Neuronal stem cell (in vitro differentiated cells): Measurements from ENCODE around the gene VPS37B.
"Not testable (repeated sequence)": the region's sequence is repeated elsewhere in the genome, so short reads cannot be mapped to it uniquely, and the experiment has no call there.

Experiments used
- DNase-seq: peaks from one replicate; pipeline ENCODE4 v3.0.0-alpha.2; 2013; ENCODE audit warnings: low spot score
- H2AFZ ChIP-seq: one replicate; pipeline ENCODE4 v1.6.1; 2013; ENCODE audit warnings: mild to moderate bottlenecking, low read length, inconsistent platforms
- H2AK5ac ChIP-seq: 2 replicates; pipeline ENCODE4 v1.6.1; 2013; ENCODE audit warnings: low read depth, mild to moderate bottlenecking, inconsistent platforms, low read length, moderate library complexity, mixed read lengths
- H2BK120ac ChIP-seq: 2 replicates; pipeline ENCODE4 v1.6.1; 2013; ENCODE audit warnings: low read depth, mild to moderate bottlenecking, inconsistent platforms, low read length, moderate library complexity, mixed read lengths
- H2BK12ac ChIP-seq: one replicate; pipeline ENCODE4 v1.6.1; 2013; ENCODE audit warnings: low read length, inconsistent platforms
- H2BK15ac ChIP-seq: 2 replicates; pipeline ENCODE4 v1.6.1; 2013; ENCODE audit warnings: mild to moderate bottlenecking, low read length, inconsistent platforms, mixed read lengths
- H2BK5ac ChIP-seq: one replicate; pipeline ENCODE4 v1.6.1; 2013; ENCODE audit warnings: inconsistent platforms, mild to moderate bottlenecking, low read length, moderate library complexity
- H3K14ac ChIP-seq: one replicate; pipeline ENCODE4 v1.6.1; 2013; ENCODE audit warnings: low read length, inconsistent platforms
- H3K18ac ChIP-seq: 2 replicates; pipeline ENCODE4 v1.6.1; 2013; ENCODE audit warnings: low read length, inconsistent platforms
- H3K23ac ChIP-seq: 2 replicates; pipeline ENCODE4 v1.6.1; 2013; ENCODE audit warnings: low read depth, mild to moderate bottlenecking, mixed read lengths, low read length, inconsistent platforms; ENCODE audit not compliant: poor library complexity
- H3K27ac ChIP-seq: replicated peaks from 3 replicates; pipeline ENCODE4 v1.5.1; 2013; ENCODE audit warnings: low read length, inconsistent platforms
- H3K27me3 ChIP-seq, 3 experiments: 2 replicates each; pipeline ENCODE4 v1.6.1; 2013; ENCODE audit warnings: low read length in 3 of 3, mild to moderate bottlenecking in 2 of 3, inconsistent platforms in 1 of 3, low read depth in 1 of 3, mixed read lengths in 1 of 3, moderate library complexity in 1 of 3; ENCODE audit not compliant: control insufficient read depth in 3 of 3, insufficient read depth in 3 of 3
- H3K36me3 ChIP-seq, 2 donors: replicated peaks in 1 of 2; 2 replicates each; pipeline ENCODE4 v1.6.1; 2013; ENCODE audit warnings: low read length in 2 of 2; ENCODE audit not compliant: control insufficient read depth in 2 of 2, insufficient read depth in 2 of 2
- H3K4ac ChIP-seq: 2 replicates; pipeline ENCODE4 v1.6.1; 2013; ENCODE audit warnings: inconsistent platforms, mild to moderate bottlenecking, low read length, moderate library complexity
- H3K4me1 ChIP-seq, 2 donors: 1 replicate in 1 of 2; 2 replicates in 1 of 2; pipeline ENCODE4 v1.6.1; 2013; ENCODE audit warnings: low read length in 2 of 2, low read depth in 1 of 2; ENCODE audit not compliant: control insufficient read depth in 2 of 2, insufficient read depth in 1 of 2
- H3K4me2 ChIP-seq: one replicate; pipeline ENCODE4 v1.6.1; 2013; ENCODE audit warnings: mild to moderate bottlenecking, low read length, inconsistent platforms; ENCODE audit not compliant: insufficient read depth, poor library complexity, severe bottlenecking
- H3K4me3 ChIP-seq, 2 donors: 2 replicates each; pipeline ENCODE4 v1.5.1; 2013; ENCODE audit warnings: low read length in 2 of 2, mild to moderate bottlenecking in 2 of 2, inconsistent platforms in 1 of 2, moderate library complexity in 1 of 2
- H3K79me1 ChIP-seq: one replicate; pipeline ENCODE4 v1.6.1; 2013; ENCODE audit warnings: low read depth, mild to moderate bottlenecking, inconsistent platforms, low read length, moderate library complexity
- H3K9ac ChIP-seq: one replicate; pipeline ENCODE4 v1.6.1; 2013; ENCODE audit warnings: mild to moderate bottlenecking, low read depth, low read length, inconsistent platforms; ENCODE audit not compliant: poor library complexity
- H3K9me3 ChIP-seq, 2 donors: replicated peaks in 1 of 2; 2 replicates each; pipeline versions ENCODE3 to v1.6.1; 2013; ENCODE audit warnings: low read length in 2 of 2, mild to moderate bottlenecking in 2 of 2, inconsistent platforms in 1 of 2, low read depth in 1 of 2, mixed read lengths in 1 of 2, moderate library complexity in 1 of 2; ENCODE audit not compliant: control insufficient read depth in 2 of 2, insufficient read depth in 1 of 2
- H4K8ac ChIP-seq: one replicate; pipeline ENCODE4 v1.6.1; 2013; ENCODE audit warnings: low read depth, mild to moderate bottlenecking, inconsistent platforms, low read length, moderate library complexity
- H4K91ac ChIP-seq: one replicate; pipeline ENCODE4 v1.6.1; 2013; ENCODE audit warnings: low read length, low read depth, mild to moderate bottlenecking, inconsistent platforms; ENCODE audit not compliant: poor library complexity
- WGBS, 2 donors: extraction: QIAGEN DNeasy Blood & Tissue Kit; methylation state at CpG; one replicate each; pipeline ENCODE4 v1.1.7; 2013; ENCODE audit warnings: missing lambda C conversion rate in 2 of 2, mixed read lengths in 1 of 2; ENCODE audit not compliant: insufficient read length in 2 of 2, insufficient replicate concordance in 1 of 2; ENCODE audit errors: extremely low coverage in 2 of 2; 5-methylcytosine and 5-hydroxymethylcytosine counted together

The VPS37B gene

GRCh38 chr12:122942637-122943036 lies 46.7 kb upstream of the VPS37B start:
- no peak overlapping the region for H4K91ac ChIP-seq
- WGBS, 2 donors = no CpG with 5 or more reads among the region's 2 CpGs
- no peak overlapping the region for H3K4me3 ChIP-seq
- no peak overlapping the region for H3K4me2 ChIP-seq
- no peak overlapping the region for H3K14ac ChIP-seq
- H3K23ac ChIP-seq = no peak overlapping the region
- no peak overlapping the region for H2BK5ac ChIP-seq
- H2AFZ ChIP-seq = no peak overlapping the region
- no peak overlapping the region for H3K27ac ChIP-seq
- H2AK5ac ChIP-seq = no peak overlapping the region
- peaks cover 7% of the 10 kb centered on the region in 2 donors for H3K4me1 ChIP-seq
- no peak overlapping the region for H3K18ac ChIP-seq
- no peak overlapping the region for H2BK12ac ChIP-seq
- no peak overlapping the region for H3K9ac ChIP-seq
- H2BK15ac ChIP-seq = no peak overlapping the region
- H3K79me1 ChIP-seq = no peaks in the 10 kb centered on the region
- H3K36me3 ChIP-seq = no peaks in the 10 kb centered on the region
- H4K8ac ChIP-seq = no peak overlapping the region
- DNase-seq = no peak
- no peaks in the 10 kb centered on the region for H3K9me3 ChIP-seq
- no peak overlapping the region for H3K4ac ChIP-seq
- no peak overlapping the region for H2BK120ac ChIP-seq
- H3K27me3 ChIP-seq = no peaks in the 10 kb centered on the region

GRCh38 chr12:122941351-122941750 lies 45.4 kb upstream of the VPS37B start:
- not testable (repeated sequence) for DNase-seq, H3K14ac ChIP-seq, H3K4me1 ChIP-seq, H3K9ac ChIP-seq, H2AK5ac ChIP-seq, H3K9me3 ChIP-seq, H2BK12ac ChIP-seq, H2AFZ ChIP-seq, H3K79me1 ChIP-seq, H4K8ac ChIP-seq, H3K4me3 ChIP-seq, H3K4me2 ChIP-seq, H2BK5ac ChIP-seq, H3K4ac ChIP-seq, H4K91ac ChIP-seq, H3K27me3 ChIP-seq, H3K23ac ChIP-seq, H2BK15ac ChIP-seq, H3K27ac ChIP-seq, H3K18ac ChIP-seq, H3K36me3 ChIP-seq, H2BK120ac ChIP-seq
- WGBS, 2 donors = no CpG with 5 or more reads among the region's 5 CpGs

GRCh38 chr12:122939125-122939524 lies 43.2 kb upstream of the VPS37B start:
- WGBS, 2 donors = no CpG with 5 or more reads among the region's 4 CpGs
- Histone ChIP-seq H3K4me3 (no peak overlapping the region), H4K8ac (no peak overlapping the region), H3K23ac (no peak overlapping the region), H3K9ac (no peak overlapping the region), H2BK5ac (no peak overlapping the region), H3K9me3 (no peaks in the 10 kb centered on the region), H3K14ac (no peak overlapping the region), H3K4me2 (no peak overlapping the region), H3K27ac (no peak overlapping the region), H2AK5ac (no peak overlapping the region), H4K91ac (no peak overlapping the region), H3K18ac (no peak overlapping the region), H2BK12ac (no peak overlapping the region), H3K4me1 (peaks cover 0 to 4% of the 10 kb centered on the region in 2 donors), H3K79me1 (peaks cover 2% of the 10 kb centered on the region), H2BK120ac (no peak overlapping the region), H2BK15ac (no peak overlapping the region), H2AFZ (no peak overlapping the region), H3K27me3 (no peaks in the 10 kb centered on the region), H3K4ac (no peak overlapping the region), H3K36me3 (no peaks in the 10 kb centered on the region)
- no peak for DNase-seq

GRCh38 chr12:122937622-122938091 lies 41.7 kb upstream of the VPS37B start:
- H2BK5ac ChIP-seq = no peak overlapping the region
- H2BK12ac ChIP-seq = no peak overlapping the region
- H3K27me3 ChIP-seq = no peaks in the 10 kb centered on the region
- H3K9me3 ChIP-seq = no peaks in the 10 kb centered on the region
- no peak overlapping the region for H2BK120ac ChIP-seq
- no peak overlapping the region for H3K9ac ChIP-seq
- H3K4me3 ChIP-seq = no peak overlapping the region
- no peak overlapping the region for H3K23ac ChIP-seq
- H3K36me3 ChIP-seq = no peaks in the 10 kb centered on the region
- WGBS, 2 donors = no CpG with 5 or more reads among the region's 3 CpGs
- no peak overlapping the region for H2AK5ac ChIP-seq
- no peak overlapping the region for H3K4ac ChIP-seq
- no peak overlapping the region for H2AFZ ChIP-seq
- no peak overlapping the region for H4K91ac ChIP-seq
- H3K27ac ChIP-seq = no peak overlapping the region
- no peak overlapping the region for H3K4me2 ChIP-seq
- H3K79me1 ChIP-seq = peaks cover 2% of the 10 kb centered on the region
- H4K8ac ChIP-seq = no peak overlapping the region
- H3K4me1 ChIP-seq = peaks cover 0 to 4% of the 10 kb centered on the region in 2 donors
- no peak overlapping the region for H3K18ac ChIP-seq
- DNase-seq = no peak
- no peak overlapping the region for H2BK15ac ChIP-seq
- no peak overlapping the region for H3K14ac ChIP-seq
